Uterus (tissue), 2 donors: ENCODE data around the gene ARHGEF2.

Experiments
- CTCF ChIP-seq, 4 experiments: fragments of 200-600 bp in 2 of 4; fragments of 450-650 bp in 2 of 4; sonication (generic) in 2 of 4; IDR thresholded peaks; one replicate each; pipeline ENCODE4 v1.5.1; 2016 to 2019; ENCODE audit warnings: antibody characterized with exemption in 4 of 4, mild to moderate bottlenecking in 2 of 4, moderate library complexity in 1 of 4
- POLR2A ChIP-seq, 2 donors: fragments of 450-650 bp; IDR thresholded peaks; one replicate each; pipeline ENCODE4 v1.6.1; 2016; ENCODE audit warnings: antibody characterized with exemption in 2 of 2, mild to moderate bottlenecking in 1 of 2, moderate library complexity in 1 of 2

GRCh38 chr1:155966750-155967149 is 11.6 kb downstream of the ARHGEF2 start:
- TF ChIP-seq CTCF (IDR thresholded peaks at IDR 0.05) (no peak), POLR2A (IDR thresholded peaks at IDR 0.05) (no peak)
